GM21737 (cell line): ENCODE measurements around the gene POLR3H.

Experiments
- ATAC-seq: cut with Tn5 transposase; IDR thresholded peaks from one replicate; pipeline ENCODE4 v1.9.1; 2021; ENCODE audit warnings: mild to moderate bottlenecking, moderate library complexity; ENCODE audit not compliant: unreplicated experiment

POLR3H gene

DNA sequence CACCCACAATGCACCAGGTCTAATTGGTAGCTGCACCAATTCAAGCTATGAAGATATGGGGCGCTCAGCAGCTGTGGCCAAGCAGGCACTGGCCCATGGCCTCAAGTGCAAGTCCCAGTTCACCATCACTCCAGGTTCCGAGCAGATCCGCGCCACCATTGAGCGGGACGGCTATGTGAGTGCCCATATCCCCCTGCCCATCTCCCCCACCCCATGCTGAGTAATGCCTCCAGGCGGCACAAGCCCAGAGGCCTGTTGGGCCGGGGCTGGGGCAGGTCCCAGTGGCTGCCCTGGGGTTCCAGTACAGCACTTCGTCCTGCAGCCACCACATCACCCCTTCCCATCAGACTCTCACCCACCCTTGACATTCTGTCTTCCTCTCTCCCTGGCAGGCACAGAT, 21.5 kb downstream of the POLR3H start:
- ATAC-seq = no peak

GRCh38 chr22:41521126-41521525, 23.1 kb downstream of the POLR3H start:
- ATAC-seq = no peak

GRCh38 chr22:41518048-41518347, 26.3 kb downstream of the POLR3H start:
- ATAC-seq = no peak

DNA sequence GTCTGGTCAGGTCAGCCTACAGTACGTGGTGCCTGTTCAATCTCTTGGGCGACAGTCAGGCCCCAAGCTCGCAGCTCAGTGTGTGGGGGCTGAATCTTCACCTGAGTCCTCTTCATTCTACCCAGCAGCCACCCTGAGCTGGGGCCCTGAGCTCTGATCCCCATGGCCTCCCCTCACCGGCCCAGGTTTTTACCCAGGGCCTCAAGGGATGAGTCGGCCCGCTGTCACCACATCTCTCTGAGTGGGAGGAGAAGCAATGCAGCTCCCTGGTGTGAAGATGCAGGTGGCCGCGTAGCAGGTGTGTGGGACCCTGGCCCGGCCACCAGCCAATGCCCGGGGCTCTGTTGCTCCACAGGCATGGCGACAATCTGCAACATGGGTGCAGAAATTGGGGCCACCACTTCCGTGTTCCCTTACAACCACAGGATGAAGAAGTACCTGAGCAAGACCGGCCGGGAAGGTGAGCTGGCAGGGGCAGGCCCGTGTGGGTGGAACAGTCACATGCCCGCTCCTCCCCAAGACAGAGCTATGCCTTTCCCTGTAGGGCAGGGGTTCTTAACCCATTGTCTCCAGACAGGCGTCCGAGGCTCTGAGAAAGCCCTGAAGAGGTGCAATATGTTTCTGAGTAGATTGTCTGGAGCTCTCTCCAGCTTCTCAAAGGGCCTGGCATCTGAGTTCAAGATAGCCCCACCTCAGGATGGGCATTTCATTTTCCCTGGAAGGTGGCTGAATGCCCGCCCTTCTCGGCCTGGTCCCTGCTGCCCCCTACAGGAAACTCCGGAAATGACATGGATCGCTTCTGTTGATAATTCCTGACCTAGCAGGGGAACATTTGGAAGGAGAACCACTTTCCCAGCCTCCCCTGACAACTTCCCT, 26.9 kb downstream of the POLR3H start:
- ATAC-seq = no peak

GRCh38 chr22:41516462-41516861, 27.8 kb downstream of the POLR3H start:
- no peak for ATAC-seq

DNA sequence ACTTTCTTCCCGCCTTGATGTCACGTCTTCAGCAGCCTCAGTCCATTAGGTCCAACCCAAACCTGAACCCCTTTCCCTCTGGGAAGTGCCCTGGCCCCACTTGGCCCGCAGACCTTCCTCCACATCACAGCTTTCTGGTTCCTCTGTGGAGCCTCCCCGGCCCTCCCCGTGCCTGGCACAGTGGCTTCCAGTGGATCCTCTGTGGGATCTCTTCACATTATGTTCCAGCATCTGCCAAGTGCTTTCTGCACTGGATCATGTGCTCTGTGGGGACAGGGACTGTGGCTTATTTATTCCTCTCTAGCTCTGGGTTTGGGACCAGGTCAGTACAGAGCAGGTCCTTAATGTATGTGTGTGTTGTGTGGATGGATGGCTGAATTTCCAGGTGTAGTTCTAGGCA, 30.9 kb downstream of the POLR3H start:
- no peak for ATAC-seq

DNA sequence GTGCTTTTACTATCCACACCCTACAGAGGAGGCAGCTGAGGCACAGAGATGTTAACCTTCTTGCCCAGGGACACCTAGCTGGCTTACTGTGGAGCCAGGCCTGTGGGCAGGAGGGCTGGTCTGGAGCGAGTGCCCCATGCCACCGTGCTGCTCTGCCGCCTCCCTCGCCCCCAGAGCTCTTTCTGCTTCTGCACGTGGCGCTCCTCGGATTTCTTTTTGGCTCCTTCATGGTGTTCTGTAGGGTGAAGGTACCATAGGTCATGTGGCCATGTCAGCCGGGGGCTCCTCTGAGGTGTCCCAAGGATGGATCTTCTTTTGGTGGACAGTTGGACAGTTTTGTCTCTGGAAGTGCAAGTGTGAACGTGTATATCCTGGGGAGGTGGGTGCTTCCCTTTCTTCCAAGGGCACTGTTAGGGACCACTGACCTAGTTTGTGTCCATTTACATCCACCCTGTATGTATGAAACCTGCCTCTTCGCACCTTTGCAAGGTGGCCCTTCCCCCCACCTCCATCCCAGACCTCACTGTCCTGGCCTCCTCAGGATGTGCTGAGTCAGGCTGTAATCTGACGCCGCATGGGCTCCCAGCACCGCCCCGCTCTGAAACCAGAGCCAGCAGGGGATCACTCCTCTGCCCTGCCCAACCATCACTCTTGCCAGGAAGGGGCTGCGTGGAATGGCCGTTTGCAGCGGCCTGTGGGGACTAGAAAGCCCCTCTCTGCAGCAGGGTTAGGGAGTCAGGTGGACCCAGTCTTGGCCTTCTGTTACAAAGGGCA, 31.7 kb downstream of the POLR3H start:
- no peak for ATAC-seq

DNA sequence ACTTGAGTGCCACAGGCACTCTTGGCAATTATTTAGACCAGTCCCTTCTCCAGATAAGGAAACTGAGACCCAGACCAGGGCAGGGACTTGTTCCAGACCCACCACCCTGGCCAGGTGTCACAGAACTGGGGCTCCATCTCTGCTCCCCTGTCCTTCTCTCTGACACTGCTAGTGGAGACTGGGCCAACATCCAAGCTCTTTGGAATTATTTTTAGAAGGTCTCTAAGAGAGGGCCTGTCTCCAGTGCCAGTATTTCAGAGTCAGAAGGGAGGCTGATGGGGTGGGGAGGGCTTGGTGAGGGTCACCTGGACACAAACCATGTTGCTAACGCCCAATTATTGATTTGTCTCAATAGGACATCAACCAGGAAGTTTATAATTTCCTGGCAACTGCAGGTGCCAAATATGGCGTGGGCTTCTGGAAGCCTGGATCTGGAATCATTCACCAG, 32.7 kb downstream of the POLR3H start:
- no peak for ATAC-seq

DNA sequence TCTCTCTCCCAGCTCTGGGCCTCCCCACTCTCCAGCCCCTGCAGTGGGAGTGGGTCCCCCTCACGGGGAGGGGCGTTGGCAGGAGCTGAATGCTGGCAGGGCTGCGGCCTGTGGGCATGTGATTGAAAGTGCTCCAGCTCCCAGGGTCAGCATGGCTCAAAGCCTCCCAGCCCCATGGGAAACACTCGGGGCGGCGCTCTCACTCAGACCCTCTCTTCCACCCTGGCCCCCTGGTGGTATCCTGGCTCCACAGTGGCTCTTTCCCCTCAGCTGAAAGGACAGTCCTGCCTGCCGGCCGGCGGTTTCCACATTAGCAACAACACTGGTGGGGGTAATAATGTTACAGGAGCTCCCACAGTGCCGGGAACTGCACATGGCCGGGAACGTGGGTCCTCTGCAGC, 35.5 kb downstream of the POLR3H start:
- ATAC-seq = no peak

- ATAC-seq = no peak
Measured at GRCh38 chr22:41507330-41508063, 36.8 kb downstream of the POLR3H start.

DNA sequence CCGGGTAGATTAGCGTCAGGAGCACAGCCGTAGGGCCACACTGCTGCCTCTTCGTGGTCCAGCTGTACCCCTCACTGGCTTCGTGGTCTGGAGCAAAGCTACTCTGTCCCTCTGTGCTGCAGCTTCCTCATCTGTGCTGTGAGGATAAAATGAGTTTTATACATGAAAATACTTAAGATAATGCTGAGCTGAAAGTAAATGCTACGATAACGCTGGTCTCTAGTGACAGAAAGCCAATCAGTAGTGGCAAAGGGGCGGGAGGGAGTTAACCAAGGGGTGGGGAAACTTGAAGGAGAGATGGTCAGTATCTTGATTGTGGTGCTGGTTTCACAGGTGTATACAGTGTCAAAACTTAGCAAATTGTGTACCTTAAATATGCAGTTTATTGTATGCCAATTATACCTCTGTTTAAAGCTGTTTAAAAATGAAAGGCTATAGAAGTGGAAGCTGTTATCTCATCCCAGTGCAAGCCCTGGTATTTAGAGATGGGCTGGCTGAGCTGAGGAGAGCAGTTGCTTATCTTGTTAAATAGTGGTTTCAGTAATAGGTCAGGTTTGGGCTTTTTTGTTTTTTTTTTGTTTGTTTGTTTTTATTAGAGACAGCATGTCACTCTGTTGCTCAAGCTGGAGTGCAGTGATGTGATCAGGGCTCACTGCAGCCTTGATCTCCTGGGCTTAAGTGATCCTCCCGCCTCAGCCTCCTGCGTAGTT, 38.6 kb downstream of the POLR3H start:
- ATAC-seq = no peak

DNA sequence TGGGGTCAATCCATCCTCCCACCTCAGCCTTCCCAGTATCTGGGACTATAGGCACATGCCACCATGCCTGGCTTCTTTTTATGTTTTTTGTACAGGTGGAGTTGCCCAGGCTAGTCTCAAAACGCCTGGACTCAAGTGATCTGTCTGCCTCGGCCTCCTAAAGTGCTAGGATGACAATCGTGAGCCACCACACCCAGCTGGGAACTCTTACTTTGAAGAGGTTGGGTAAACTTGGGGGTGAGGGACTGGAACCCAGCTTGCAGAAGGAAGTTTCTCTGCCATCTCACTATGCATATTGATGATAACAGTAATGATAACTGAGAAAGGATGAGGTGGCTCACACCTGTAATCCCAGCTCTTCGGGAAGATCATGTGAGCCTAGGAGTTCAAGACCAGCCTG, 39.5 kb downstream of the POLR3H start:
- no peak for ATAC-seq

DNA sequence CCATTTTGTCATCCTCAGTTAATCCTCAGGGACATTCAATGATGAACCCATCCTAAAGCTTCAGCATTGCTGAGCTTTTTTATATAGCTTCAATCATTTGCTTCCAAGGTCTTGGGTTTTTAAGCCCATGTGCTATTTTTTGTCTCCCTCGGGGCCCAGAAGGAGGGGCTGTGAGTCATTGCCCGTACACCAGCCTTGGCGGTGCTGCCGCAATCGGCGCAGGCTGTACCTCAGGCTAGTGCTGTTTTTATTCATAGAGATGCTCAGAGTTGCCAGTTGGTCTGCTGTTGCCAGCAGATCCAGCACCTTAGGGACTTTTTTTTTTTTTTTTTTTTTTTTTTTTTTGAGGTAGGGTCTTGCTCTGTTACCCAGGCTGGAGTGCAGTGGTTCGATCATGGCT, 39.9 kb downstream of the POLR3H start:
- no peak for ATAC-seq

- ATAC-seq = no peak
Measured at GRCh38 chr22:41501209-41501608, 43.1 kb downstream of the POLR3H start.

DNA sequence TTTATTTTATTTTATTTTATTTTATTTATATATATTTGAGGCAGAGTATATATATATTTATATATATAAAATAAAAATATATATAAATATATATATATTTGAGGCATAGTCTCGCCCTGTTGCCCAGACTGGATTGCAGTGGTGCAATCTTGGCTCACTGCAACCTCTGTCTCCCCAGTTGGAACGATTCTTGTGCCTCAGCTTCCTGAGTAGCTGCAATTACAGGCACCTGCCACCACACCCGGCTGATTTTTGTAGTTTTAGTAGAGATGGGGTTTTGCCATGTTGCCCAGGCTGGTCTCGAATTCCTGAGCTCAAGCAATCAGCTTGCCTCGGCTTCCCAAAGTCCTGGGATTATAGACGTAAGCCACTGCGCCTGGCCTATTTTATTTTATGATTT, 44.0 kb downstream of the POLR3H start:
- ATAC-seq = no peak

- ATAC-seq = no peak
Measured at GRCh38 chr22:41499624-41500280, 44.5 kb downstream of the POLR3H start.

- ATAC-seq = no peak
Measured at GRCh38 chr22:41498303-41498835, 45.9 kb downstream of the POLR3H start.

DNA sequence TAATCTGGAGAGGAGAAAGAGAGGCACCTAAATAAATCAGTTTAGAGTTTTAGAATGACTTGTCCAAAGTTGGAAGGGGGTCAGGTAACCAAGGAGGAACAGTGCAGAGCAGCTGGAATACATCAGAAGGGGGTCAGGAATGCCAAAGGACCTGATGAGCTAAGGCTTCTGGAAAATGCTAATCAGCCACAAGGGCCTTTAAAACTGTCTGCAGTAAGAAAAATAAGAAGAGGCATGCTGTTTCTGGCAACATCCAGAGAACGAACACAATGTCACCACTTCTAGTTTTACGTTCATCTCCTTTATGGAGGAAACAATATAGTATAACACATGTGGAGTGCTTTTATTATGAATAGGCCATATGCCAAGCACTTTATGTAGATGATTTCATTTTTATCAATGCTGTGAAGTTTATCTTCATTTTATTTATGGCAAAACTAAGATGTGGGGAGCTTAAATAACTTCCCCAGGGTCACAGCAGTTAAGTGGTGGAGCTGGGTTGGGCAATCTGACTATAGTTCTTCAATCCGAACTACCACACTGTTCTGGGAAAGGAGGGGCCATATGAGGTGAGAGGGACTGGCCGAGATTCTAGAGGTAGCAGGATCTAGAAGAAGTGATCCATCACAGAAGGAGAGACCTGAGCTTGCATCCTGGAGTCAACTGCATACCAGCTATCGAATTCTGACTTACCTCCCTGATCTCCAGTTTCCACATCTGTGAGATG, 52.7 kb downstream of the POLR3H start:
- no peak for ATAC-seq

GRCh38 chr22:41488596-41489385, 55.5 kb downstream of the POLR3H start:
- no peak for ATAC-seq
